Loucy (cell line): ENCODE results near the gene TEX2.

ENCODE experiments used
- H2AFZ ChIP-seq: fragments of 200-600 bp; sonication (generic); 2 replicates; pipeline ENCODE4 v1.6.0; 2016; ENCODE audit warnings: antibody characterized with exemption, mild to moderate bottlenecking, low read length, moderate library complexity
- H3F3A ChIP-seq: fragments of 200-600 bp; 2 replicates; pipeline ENCODE4 v1.6.0; 2016; ENCODE audit warnings: antibody characterized with exemption, low read depth, mild to moderate bottlenecking
- H3K27me3 ChIP-seq: fragments of 200-600 bp; sonication (generic); 2 replicates; pipeline ENCODE4 v1.6.1; 2014; ENCODE audit warnings: low read length, mild to moderate bottlenecking; ENCODE audit not compliant: insufficient read depth, poor library complexity, severe bottlenecking
- H3K36me3 ChIP-seq: fragments of 200-600 bp; sonication (generic); 2 replicates; pipeline ENCODE4 v1.6.1; 2016; ENCODE audit warnings: low read length; ENCODE audit not compliant: insufficient read depth
- H3K4me1 ChIP-seq: fragments of 200-600 bp; sonication (generic); 2 replicates; pipeline ENCODE4 v1.5.1; 2014; ENCODE audit warnings: low read length, mild to moderate bottlenecking; ENCODE audit not compliant: insufficient read depth, poor library complexity, severe bottlenecking
- H3K4me2 ChIP-seq: fragments of 200-600 bp; sonication (generic); 2 replicates; pipeline ENCODE4 v1.6.0; 2014; ENCODE audit warnings: antibody characterized with exemption, low read length, low read depth, mild to moderate bottlenecking; ENCODE audit not compliant: poor library complexity, severe bottlenecking
- H3K4me3 ChIP-seq: fragments of 200-600 bp; sonication (generic); 2 replicates; pipeline ENCODE4 v1.5.1; 2014; ENCODE audit warnings: low read length, mild to moderate bottlenecking, mixed read lengths; ENCODE audit not compliant: poor library complexity, severe bottlenecking
- H3K79me2 ChIP-seq: fragments of 200-600 bp; sonication (generic); 2 replicates; pipeline ENCODE4 v1.6.1; 2014; ENCODE audit warnings: low read length; ENCODE audit not compliant: insufficient read depth
- H3K9ac ChIP-seq: fragments of 200-600 bp; sonication (generic); 2 replicates; pipeline ENCODE4 v1.6.0; 2014; ENCODE audit warnings: mild to moderate bottlenecking, low read depth, low read length, moderate library complexity; ENCODE audit not compliant: poor library complexity, severe bottlenecking
- H3K9me2 ChIP-seq: fragments of 200-600 bp; sonication (generic); replicated peaks from 2 replicates; pipeline ENCODE4 v1.6.1; 2016; ENCODE audit warnings: low read depth, low read length, mixed read lengths
- H3K9me3 ChIP-seq: fragments of 200-600 bp; sonication (generic); 2 replicates; pipeline ENCODE4 v1.6.1; 2014; ENCODE audit warnings: mild to moderate bottlenecking, antibody characterized with exemption, low read length, low read depth; ENCODE audit not compliant: insufficient read depth
- H4K20me1 ChIP-seq: fragments of 200-600 bp; sonication (generic); 2 replicates; pipeline ENCODE4 v1.6.0; 2014; ENCODE audit warnings: antibody characterized with exemption, low read length, mild to moderate bottlenecking; ENCODE audit not compliant: insufficient read depth, poor library complexity, severe bottlenecking
- EZH2phosphoT487 ChIP-seq: fragments of 200-600 bp; IDR thresholded peaks from 2 replicates; pipeline ENCODE4 v1.6.1; 2018; ENCODE audit warnings: antibody characterized with exemption, mild to moderate bottlenecking, moderate library complexity, borderline replicate concordance
- TF ChIP-seq, protein P1 (sequence below): fragments of 200-600 bp; sonication (generic); conservative IDR thresholded peaks from 2 replicates; pipeline ENCODE4 v1.5.1; 2014; ENCODE audit warnings: mild to moderate bottlenecking, antibody characterized with exemption, low read length

Gene TEX2

GRCh38 chr17:64216000-64216337 lies 47.1 kb downstream of the TEX2 start:
- H3K4me2 ChIP-seq: no peak overlapping the region
- no peaks in the 10 kb centered on the region for H3F3A ChIP-seq
- peaks cover 21% of the 10 kb centered on the region; the same call in 1 of the 2 replicates for H3K36me3 ChIP-seq
- no peaks in the 10 kb centered on the region for H4K20me1 ChIP-seq
- TF ChIP-seq EZH2phosphoT487: no peak
- TF ChIP-seq, protein P1, sequence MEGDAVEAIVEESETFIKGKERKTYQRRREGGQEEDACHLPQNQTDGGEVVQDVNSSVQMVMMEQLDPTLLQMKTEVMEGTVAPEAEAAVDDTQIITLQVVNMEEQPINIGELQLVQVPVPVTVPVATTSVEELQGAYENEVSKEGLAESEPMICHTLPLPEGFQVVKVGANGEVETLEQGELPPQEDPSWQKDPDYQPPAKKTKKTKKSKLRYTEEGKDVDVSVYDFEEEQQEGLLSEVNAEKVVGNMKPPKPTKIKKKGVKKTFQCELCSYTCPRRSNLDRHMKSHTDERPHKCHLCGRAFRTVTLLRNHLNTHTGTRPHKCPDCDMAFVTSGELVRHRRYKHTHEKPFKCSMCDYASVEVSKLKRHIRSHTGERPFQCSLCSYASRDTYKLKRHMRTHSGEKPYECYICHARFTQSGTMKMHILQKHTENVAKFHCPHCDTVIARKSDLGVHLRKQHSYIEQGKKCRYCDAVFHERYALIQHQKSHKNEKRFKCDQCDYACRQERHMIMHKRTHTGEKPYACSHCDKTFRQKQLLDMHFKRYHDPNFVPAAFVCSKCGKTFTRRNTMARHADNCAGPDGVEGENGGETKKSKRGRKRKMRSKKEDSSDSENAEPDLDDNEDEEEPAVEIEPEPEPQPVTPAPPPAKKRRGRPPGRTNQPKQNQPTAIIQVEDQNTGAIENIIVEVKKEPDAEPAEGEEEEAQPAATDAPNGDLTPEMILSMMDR: no peak
- H3K9me3 ChIP-seq: no peaks in the 10 kb centered on the region
- H3K9ac ChIP-seq: no peak overlapping the region
- no peak overlapping the region for H3K4me3 ChIP-seq
- peaks cover 18% of the 10 kb centered on the region; the same call in 1 of the 2 replicates for H3K79me2 ChIP-seq
- H3K9me2 ChIP-seq: no peaks in the 10 kb centered on the region
- H3K27me3 ChIP-seq: no peaks in the 10 kb centered on the region
- no peak overlapping the region for H2AFZ ChIP-seq
- no peaks in the 10 kb centered on the region for H3K4me1 ChIP-seq

GRCh38 chr17:64214950-64215349 lies 48.1 kb downstream of the TEX2 start:
- Histone ChIP-seq H3K9ac (no peak overlapping the region), H3K4me3 (no peak overlapping the region), H3K9me2 (no peaks in the 10 kb centered on the region), H3F3A (no peaks in the 10 kb centered on the region), H3K4me2 (no peak overlapping the region), H3K27me3 (no peaks in the 10 kb centered on the region), H3K4me1 (no peaks in the 10 kb centered on the region), H3K9me3 (no peaks in the 10 kb centered on the region), H4K20me1 (no peaks in the 10 kb centered on the region), H3K79me2 (peaks cover 18% of the 10 kb centered on the region; the same call in 1 of the 2 replicates), H3K36me3 (peaks cover 21% of the 10 kb centered on the region; the same call in 1 of the 2 replicates), H2AFZ (no peak overlapping the region)
- TF ChIP-seq, protein P1: no peak
- no peak for TF ChIP-seq EZH2phosphoT487

DNA sequence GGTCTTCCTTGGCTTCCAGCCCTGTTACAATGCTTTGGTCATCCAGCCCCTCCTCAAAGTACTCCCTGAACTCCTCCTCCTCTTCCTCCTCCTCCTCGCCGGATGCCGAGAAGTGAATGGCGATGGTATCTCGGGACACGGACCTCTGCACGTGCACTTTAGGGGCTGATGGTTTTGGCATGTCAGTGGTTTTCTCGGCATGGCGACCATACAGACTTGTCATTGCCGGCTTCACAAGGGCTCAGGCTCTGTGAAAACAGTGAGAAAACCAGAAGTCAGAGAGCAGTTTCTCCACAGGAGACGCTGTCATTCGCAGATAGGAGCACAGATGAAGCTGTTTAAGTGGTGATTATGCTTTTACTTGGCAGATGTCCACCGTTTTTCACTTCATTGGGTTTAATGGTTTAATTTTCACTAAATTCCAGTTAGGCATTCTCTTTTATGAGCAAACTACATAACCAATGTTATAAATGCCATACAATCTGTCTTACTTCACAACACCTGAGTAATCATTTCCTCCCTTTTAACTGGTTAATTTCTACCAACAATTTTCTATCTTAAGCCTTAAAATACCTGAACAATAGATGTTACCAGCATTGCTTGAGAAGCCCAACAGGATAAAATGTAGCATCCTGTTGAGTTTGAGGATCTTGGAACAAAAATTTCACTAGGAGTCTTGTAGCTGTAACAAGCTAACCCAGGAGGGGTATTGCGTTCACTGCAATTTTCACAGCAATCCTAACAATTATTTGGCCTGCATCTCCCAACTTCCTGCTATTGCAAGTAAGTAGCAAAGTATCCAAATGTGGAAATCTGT lies 48.9 kb downstream of the TEX2 start:
- Histone ChIP-seq H2AFZ (no peak overlapping the region), H3F3A (no peaks in the 10 kb centered on the region), H3K9me2 (no peaks in the 10 kb centered on the region), H4K20me1 (no peaks in the 10 kb centered on the region), H3K27me3 (no peaks in the 10 kb centered on the region), H3K79me2 (peaks cover 18% of the 10 kb centered on the region; the same call in 1 of the 2 replicates), H3K9me3 (no peaks in the 10 kb centered on the region), H3K9ac (no peak overlapping the region), H3K4me1 (no peaks in the 10 kb centered on the region), H3K4me2 (no peak overlapping the region), H3K36me3 (peaks cover 21% of the 10 kb centered on the region; the same call in 1 of the 2 replicates), H3K4me3 (no peak overlapping the region)
- TF ChIP-seq, protein P1: no peak
- no peak for TF ChIP-seq EZH2phosphoT487
